Astrocyte (in vitro differentiated cells and primary cell): Measurements from ENCODE around the gene ARRB1. TPM values are rescaled to one million over a fixed set of nuclear protein-coding genes. Genes with fewer than 3 reads are reported as not detected.

Experiments used
- DNase-seq: peaks from one replicate; pipeline ENCODE4 v3.0.0-alpha.2; 2010; ENCODE audit warnings: low read depth
- FAIRE-seq: peaks from 2 replicates; lab custom pipeline; 2011; peaks lifted over from hg19 to GRCh38; lab: Jason Lieb, UNC
- H2AFZ ChIP-seq: 2 replicates; pipeline ENCODE4 v1.6.0; 2012; ENCODE audit warnings: low read depth, low read length, inconsistent platforms
- H3K27ac ChIP-seq: 2 replicates; pipeline ENCODE4 v1.5.1; 2011; ENCODE audit warnings: low read depth, low read length, inconsistent platforms
- H3K27me3 ChIP-seq: 2 replicates; pipeline ENCODE4 v1.6.0; 2011; ENCODE audit warnings: low read length, inconsistent platforms; ENCODE audit not compliant: insufficient read depth
- H3K36me3 ChIP-seq: 2 replicates; pipeline ENCODE4 v1.5.1; 2011; ENCODE audit warnings: low read length, inconsistent platforms; ENCODE audit not compliant: insufficient read depth
- H3K4me1 ChIP-seq: 2 replicates; pipeline ENCODE4 v1.5.1; 2011; ENCODE audit warnings: low read length, inconsistent platforms; ENCODE audit not compliant: insufficient read depth
- H3K4me2 ChIP-seq: 2 replicates; pipeline ENCODE4 v1.6.0; 2012; ENCODE audit warnings: low read length, inconsistent platforms
- H3K4me3 ChIP-seq: 2 replicates; pipeline ENCODE4 v1.5.1; 2011; ENCODE audit warnings: low read depth, mild to moderate bottlenecking, low read length, inconsistent platforms; ENCODE audit not compliant: insufficient read depth
- H3K79me2 ChIP-seq: 2 replicates; pipeline ENCODE4 v1.6.0; 2012; ENCODE audit warnings: mild to moderate bottlenecking, low read length, inconsistent platforms; ENCODE audit not compliant: insufficient read depth
- H3K9ac ChIP-seq: 2 replicates; pipeline ENCODE4 v1.6.0; 2012; ENCODE audit warnings: mild to moderate bottlenecking, low read length, inconsistent platforms
- H3K9me3 ChIP-seq: 2 replicates; pipeline ENCODE4 v1.5.1; 2012; ENCODE audit warnings: low read depth, mild to moderate bottlenecking, low read length, inconsistent platforms; ENCODE audit not compliant: insufficient read depth
- H4K20me1 ChIP-seq: 2 replicates; pipeline ENCODE4 v1.6.0; 2012; ENCODE audit warnings: low read length, inconsistent platforms; ENCODE audit not compliant: insufficient read depth
- H3K27ac Mint-ChIP-seq: one replicate; pipeline ENCODE4 v1.8.0; 2021; ENCODE audit warnings: mild to moderate bottlenecking, mixed read lengths; ENCODE audit not compliant: unreplicated experiment
- H3K27me3 Mint-ChIP-seq: one replicate; pipeline ENCODE4 v1.8.0; 2021; ENCODE audit warnings: low read depth, mixed read lengths; ENCODE audit not compliant: unreplicated experiment
- H3K36me3 Mint-ChIP-seq: one replicate; pipeline ENCODE4 v1.8.0; 2021; ENCODE audit warnings: low read depth, mixed read lengths; ENCODE audit not compliant: unreplicated experiment
- H3K4me1 Mint-ChIP-seq: one replicate; pipeline ENCODE4 v1.8.0; 2021; ENCODE audit warnings: low read depth, mixed read lengths; ENCODE audit not compliant: unreplicated experiment
- H3K4me3 Mint-ChIP-seq: one replicate; pipeline ENCODE4 v1.8.0; 2021; ENCODE audit warnings: mild to moderate bottlenecking, moderate library complexity, mixed read lengths; ENCODE audit not compliant: unreplicated experiment
- H3K9me3 Mint-ChIP-seq: one replicate; pipeline ENCODE4 v1.8.0; 2021; ENCODE audit warnings: mild to moderate bottlenecking, mixed read lengths; ENCODE audit not compliant: unreplicated experiment
- EZH2 ChIP-seq: IDR thresholded peaks from 2 replicates; pipeline ENCODE4 v1.6.1; 2012; ENCODE audit warnings: mild to moderate bottlenecking, low read length, inconsistent platforms; ENCODE audit not compliant: insufficient read depth
- total RNA-seq: library from RNA; stranded (reverse); gene quantifications from 2 replicates; pipeline ENCODE4 v1.2.1, GENCODE V29; 2021
- TF ChIP-seq, protein P1 (sequence below): IDR thresholded peaks from 2 replicates; pipeline ENCODE4 v1.5.1; 2011; ENCODE audit warnings: low read depth, mild to moderate bottlenecking, inconsistent platforms, low read length, moderate library complexity; ENCODE audit not compliant: insufficient read depth

ARRB1 gene
- total RNA-seq, 1 donor from 2014 or later = 28.5 TPM

DNA sequence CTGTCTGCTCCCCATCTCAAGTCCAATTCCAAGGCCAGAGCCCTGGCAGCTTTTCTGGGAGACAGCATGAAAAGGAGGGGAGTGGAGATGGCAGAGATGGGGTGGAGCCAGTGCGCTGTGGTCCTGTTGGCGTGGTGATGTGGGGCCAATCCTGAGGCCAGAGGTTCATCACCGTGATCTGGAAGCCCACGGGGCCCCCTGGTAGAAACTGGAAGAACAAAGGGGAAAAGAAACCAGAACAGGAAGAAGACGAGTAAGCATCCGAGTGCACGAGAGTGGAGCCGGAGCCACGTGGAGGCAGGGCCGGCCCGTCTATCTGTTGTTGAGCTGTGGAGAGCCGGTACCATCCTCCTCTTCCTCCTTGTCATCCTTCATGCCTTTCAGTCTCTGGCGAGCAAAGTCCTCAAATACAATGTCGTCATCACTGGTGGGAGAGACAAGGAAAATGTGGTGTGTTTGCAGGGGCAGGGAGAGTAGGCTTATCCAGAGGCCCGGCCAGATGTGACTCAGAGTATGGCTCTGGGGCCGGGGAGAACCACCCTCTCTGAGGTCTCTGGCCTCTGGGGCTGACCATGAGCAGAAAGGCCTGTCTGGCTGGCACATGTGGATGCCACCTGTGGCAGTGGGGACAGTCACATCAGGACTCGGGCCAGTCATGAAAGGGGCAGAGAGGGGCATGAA lies 85.5 kb downstream of the ARRB1 start:
- Histone ChIP-seq H3K4me1 (no peaks in the 10 kb centered on the region), H3K79me2 (no peaks in the 10 kb centered on the region), H3K27ac (no peak overlapping the region), H3K36me3 (no peaks in the 10 kb centered on the region), H3K4me2 (no peak overlapping the region), H3K9ac (no peak overlapping the region), H2AFZ (no peak overlapping the region), H3K27me3 (peaks cover 4% of the 10 kb centered on the region), H3K4me3 (no peak overlapping the region), H4K20me1 (no peaks in the 10 kb centered on the region), H3K9me3 (no peaks in the 10 kb centered on the region)
- Mint-ChIP-seq H3K9me3 (no peaks in the 10 kb centered on the region), H3K36me3 (peaks cover 18% of the 10 kb centered on the region), H3K4me3 (no peak overlapping the region), H3K4me1 (no peaks in the 10 kb centered on the region), H3K27ac (no peak overlapping the region), H3K27me3 (peaks cover 3% of the 10 kb centered on the region)
- FAIRE-seq (no peak), DNase-seq (no peak)
- TF ChIP-seq, protein P1, sequence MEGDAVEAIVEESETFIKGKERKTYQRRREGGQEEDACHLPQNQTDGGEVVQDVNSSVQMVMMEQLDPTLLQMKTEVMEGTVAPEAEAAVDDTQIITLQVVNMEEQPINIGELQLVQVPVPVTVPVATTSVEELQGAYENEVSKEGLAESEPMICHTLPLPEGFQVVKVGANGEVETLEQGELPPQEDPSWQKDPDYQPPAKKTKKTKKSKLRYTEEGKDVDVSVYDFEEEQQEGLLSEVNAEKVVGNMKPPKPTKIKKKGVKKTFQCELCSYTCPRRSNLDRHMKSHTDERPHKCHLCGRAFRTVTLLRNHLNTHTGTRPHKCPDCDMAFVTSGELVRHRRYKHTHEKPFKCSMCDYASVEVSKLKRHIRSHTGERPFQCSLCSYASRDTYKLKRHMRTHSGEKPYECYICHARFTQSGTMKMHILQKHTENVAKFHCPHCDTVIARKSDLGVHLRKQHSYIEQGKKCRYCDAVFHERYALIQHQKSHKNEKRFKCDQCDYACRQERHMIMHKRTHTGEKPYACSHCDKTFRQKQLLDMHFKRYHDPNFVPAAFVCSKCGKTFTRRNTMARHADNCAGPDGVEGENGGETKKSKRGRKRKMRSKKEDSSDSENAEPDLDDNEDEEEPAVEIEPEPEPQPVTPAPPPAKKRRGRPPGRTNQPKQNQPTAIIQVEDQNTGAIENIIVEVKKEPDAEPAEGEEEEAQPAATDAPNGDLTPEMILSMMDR = no peak
- no peak for TF ChIP-seq EZH2

DNA sequence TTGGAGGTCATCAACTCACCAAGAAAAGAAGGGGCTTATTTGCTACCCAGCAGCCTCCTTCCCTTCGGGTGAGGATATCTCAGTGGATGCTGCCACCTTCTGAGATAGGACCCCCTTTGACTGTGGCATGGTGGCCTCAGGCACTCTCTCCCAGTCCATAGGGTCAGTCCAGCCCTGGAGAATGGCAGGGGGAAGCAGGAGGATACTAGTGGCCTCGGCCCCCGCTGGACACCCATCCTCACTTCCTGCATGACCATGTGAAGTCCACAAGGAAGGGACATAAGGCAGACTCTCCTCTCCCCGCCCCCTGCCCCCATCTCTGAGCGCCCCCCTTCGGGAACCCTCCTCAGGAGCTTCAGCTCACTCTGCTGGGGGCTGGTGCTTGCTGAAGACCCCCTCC lies 86.5 kb downstream of the ARRB1 start:
- no peak for DNase-seq

More for the DNA sequence above, 86.5 kb downstream of the ARRB1 start:
- Mint-ChIP-seq H3K4me3 (no peak overlapping the region), H3K4me1 (no peaks in the 10 kb centered on the region), H3K9me3 (no peaks in the 10 kb centered on the region), H3K27me3 (peaks cover 11% of the 10 kb centered on the region), H3K27ac (no peak overlapping the region), H3K36me3 (peaks cover 18% of the 10 kb centered on the region)
- H3K9ac ChIP-seq = no peak overlapping the region
- H3K4me3 ChIP-seq = no peak overlapping the region
- H3K36me3 ChIP-seq = no peaks in the 10 kb centered on the region
- no peaks in the 10 kb centered on the region for H3K4me1 ChIP-seq
- TF ChIP-seq EZH2 = no peak
- TF ChIP-seq, protein P1 = no peak
- no peak overlapping the region for H3K4me2 ChIP-seq
- no peaks in the 10 kb centered on the region for H3K79me2 ChIP-seq
- no peak for FAIRE-seq
- H3K27me3 ChIP-seq = peaks cover 4% of the 10 kb centered on the region
- H2AFZ ChIP-seq = no peak overlapping the region
- no peaks in the 10 kb centered on the region for H3K9me3 ChIP-seq
- H3K27ac ChIP-seq = no peak overlapping the region
- H4K20me1 ChIP-seq = no peaks in the 10 kb centered on the region
